LNCaP clone FGC (cell line): ENCODE data around the gene LUZP2.
A peak's percentile ranks its signal among the peaks of the same experiment; 100 is the strongest.

Experiments
- DNase-seq: peaks from one replicate; pipeline ENCODE4 v3.0.0-alpha.2; 2011; ENCODE audit warnings: low read depth
- H3K4me3 ChIP-seq: 2 replicates; pipeline ENCODE4 v1.5.1; 2011; ENCODE audit warnings: mild to moderate bottlenecking, low read depth, low read length, control low read depth
- TF ChIP-seq, protein P1 (sequence below): IDR thresholded peaks from 2 replicates; pipeline ENCODE4 v1.5.1; 2012; ENCODE audit warnings: mild to moderate bottlenecking; ENCODE audit not compliant: control insufficient read depth, insufficient read depth; ENCODE audit errors: extremely low read depth

Gene LUZP2

DNA sequence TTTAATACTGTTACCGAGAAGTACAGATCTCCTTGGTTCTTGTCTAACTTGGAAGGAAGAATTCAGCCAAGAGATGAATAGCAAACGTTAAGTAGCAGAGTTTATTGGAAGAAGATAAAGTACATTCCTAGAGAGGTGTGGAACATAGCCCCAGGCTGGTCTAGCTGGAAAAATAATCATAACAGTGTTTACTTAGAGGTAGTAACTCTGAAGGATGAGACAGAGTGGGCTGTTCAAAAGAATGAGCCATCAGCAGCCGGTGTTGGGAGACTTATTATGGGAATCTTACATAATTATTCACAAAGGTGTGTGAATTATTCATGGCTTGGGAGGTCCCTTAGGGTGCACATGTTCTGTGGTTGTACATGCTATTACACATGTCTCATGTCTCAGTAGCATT lies 276.5 kb downstream of the LUZP2 start:
- no peak overlapping the region for H3K4me3 ChIP-seq
- TF ChIP-seq, protein P1, sequence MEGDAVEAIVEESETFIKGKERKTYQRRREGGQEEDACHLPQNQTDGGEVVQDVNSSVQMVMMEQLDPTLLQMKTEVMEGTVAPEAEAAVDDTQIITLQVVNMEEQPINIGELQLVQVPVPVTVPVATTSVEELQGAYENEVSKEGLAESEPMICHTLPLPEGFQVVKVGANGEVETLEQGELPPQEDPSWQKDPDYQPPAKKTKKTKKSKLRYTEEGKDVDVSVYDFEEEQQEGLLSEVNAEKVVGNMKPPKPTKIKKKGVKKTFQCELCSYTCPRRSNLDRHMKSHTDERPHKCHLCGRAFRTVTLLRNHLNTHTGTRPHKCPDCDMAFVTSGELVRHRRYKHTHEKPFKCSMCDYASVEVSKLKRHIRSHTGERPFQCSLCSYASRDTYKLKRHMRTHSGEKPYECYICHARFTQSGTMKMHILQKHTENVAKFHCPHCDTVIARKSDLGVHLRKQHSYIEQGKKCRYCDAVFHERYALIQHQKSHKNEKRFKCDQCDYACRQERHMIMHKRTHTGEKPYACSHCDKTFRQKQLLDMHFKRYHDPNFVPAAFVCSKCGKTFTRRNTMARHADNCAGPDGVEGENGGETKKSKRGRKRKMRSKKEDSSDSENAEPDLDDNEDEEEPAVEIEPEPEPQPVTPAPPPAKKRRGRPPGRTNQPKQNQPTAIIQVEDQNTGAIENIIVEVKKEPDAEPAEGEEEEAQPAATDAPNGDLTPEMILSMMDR = no peak
- DNase-seq = no peak

DNA sequence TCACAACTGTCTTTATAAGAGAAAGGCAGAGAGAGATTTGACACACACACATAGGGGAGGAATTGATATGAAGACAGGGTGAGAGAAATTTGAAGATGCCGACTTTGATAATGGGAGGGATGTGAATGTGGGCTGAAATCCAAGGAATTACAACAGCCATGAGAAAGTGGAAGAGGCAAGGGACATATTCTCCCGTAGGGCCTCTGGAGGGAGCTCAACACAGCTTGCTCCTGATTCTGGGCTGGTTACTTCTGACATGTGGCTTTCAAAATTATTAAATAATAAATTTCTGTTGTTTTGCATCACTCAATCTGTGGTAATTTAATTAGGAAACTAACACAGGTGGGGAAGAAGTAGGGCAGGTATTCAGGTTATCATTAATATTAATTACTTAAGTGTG lies 282.9 kb downstream of the LUZP2 start:
- H3K4me3 ChIP-seq = no peak overlapping the region
- TF ChIP-seq, protein P1 = 0 out of 2 replicates have a peak, but pooled peaks have one; percentile 2
- no peak for DNase-seq

DNA sequence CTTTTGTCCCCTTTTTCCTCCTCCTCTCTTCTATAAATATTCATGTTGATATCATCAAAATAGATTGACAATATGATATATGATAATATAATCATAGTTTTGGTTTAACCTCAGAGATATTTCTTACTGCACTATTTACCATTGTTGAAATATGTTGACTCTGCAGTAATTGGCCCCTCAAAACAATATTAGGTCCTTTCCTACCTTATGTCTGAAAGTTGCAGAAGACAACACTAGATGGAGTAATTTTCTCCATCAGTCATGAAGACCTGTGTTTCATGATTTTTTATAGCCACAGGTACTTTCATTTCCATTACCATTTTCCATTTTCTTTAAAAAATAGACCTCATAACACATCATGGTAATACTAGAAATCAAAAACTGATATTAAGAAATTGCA lies 284.4 kb downstream of the LUZP2 start:
- TF ChIP-seq, protein P1 = no peak
- H3K4me3 ChIP-seq = no peak overlapping the region
- DNase-seq = no peak

DNA sequence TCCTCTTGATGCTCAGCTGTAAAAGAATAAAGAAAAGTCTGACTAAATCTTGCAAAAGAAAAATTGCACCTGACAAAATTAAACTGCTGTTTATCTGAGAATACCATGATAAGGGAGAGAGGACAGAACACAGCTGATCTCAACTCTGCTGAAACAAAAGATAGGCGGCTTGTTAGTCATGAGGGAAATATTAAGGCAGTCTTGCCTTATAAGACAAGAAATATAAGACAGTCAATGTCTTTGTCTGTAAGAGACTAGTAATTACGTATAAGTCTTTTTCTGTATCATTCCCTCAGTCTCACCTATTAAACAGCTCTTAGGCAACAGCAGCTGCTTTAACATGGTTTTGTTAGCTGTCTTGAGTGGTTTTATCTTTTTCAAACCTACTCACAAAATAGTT lies 296.6 kb downstream of the LUZP2 start:
- H3K4me3 ChIP-seq = no peak overlapping the region
- TF ChIP-seq, protein P1 = no peak
- no peak for DNase-seq

DNA sequence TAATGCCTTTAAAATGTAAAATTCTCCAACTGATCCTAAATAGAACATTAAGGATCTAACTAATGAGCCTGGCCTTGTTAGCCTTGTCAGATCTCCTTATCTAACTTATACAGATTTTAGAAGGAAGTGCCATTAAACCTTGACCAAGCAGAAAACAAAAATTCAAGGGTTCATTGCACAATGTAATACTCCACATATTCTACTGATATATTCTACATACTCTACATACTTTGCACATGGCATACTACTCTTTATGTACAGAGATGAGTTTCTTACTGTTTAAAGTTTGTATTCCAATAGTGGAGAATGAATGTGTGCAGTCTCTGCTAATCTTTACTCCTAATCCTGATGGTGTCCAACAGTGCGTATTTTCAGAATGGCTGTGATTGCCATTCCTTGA lies 297.2 kb downstream of the LUZP2 start:
- no peak overlapping the region for H3K4me3 ChIP-seq
- no peak for DNase-seq
- TF ChIP-seq, protein P1 = no peak

DNA sequence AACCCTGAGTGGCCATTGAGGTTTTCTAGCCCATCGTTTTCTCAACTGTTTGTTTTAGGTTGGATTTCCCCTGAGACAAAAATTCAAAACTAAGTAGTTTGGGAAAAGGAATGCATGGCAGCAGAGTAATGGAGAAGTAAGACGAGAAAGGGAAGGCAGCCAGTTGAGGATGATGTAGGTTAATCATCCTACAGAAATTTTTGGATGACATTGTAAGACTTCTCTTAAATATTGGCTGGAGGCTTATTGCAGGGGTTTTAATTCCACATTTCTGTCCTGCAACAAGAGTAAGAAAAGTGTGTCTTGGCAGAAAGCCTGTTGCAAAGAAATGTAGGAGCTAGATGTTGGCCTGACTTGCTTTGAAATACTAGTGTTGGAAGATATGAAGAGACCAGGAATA lies 308.8 kb downstream of the LUZP2 start:
- TF ChIP-seq, protein P1 = no peak
- no peak overlapping the region for H3K4me3 ChIP-seq
- DNase-seq = no peak

DNA sequence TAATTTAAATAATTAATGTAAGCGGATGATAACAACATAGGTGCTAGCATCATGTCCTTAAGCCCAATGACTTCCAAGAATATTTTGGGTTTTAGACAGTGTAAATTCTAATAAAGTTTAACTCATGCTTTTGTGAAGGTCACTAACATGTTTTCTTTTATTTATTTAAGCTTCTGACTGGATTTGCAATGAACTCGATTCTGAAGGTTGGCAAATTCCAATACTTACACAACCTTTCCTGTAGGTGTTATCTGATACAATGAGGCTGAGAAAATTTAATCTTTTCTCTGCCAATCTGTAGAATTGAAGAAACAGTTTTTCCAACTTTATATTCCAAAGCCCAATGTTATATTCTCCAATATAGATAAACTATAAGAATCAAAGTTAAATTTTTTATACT lies 311.3 kb downstream of the LUZP2 start:
- no peak for DNase-seq
- TF ChIP-seq, protein P1 = no peak
- no peak overlapping the region for H3K4me3 ChIP-seq
